Psoas muscle (tissue), 8 donors: ENCODE data around the gene MYO1E. TPM values are rescaled to one million over a fixed set of nuclear protein-coding genes. Genes with fewer than 3 reads are reported as not detected.

Experiments
- ATAC-seq, 4 donors: fragments of 200-7000 bp; cut with Tn5 transposase; one replicate each; pipeline ENCODE4 v1.9.1; 2020; ENCODE audit warnings: moderate library complexity in 3 of 4, mild to moderate bottlenecking in 2 of 4
- DNase-seq, 2 donors: peaks; one replicate each; pipeline ENCODE4 v3.0.0-alpha.2; 2020
- H3K27ac ChIP-seq: fragments of 200-600 bp; one replicate; pipeline ENCODE4 v1.8.0; 2022
- H3K27me3 ChIP-seq, 3 donors: fragments of 200-600 bp in 1 of 3; one replicate each; pipeline versions ENCODE4 v1.6.1 to v1.8.0; 2013 to 2022; ENCODE audit warnings: low read length in 2 of 3, mild to moderate bottlenecking in 2 of 3, moderate library complexity in 1 of 3; ENCODE audit not compliant: insufficient read depth in 3 of 3
- H3K36me3 ChIP-seq, 2 donors: fragments of 200-600 bp in 1 of 2; one replicate each; pipeline versions ENCODE4 v1.6.1 to v1.8.0; 2013 to 2022; ENCODE audit warnings: low read depth in 1 of 2, mild to moderate bottlenecking in 1 of 2, moderate library complexity in 1 of 2; ENCODE audit not compliant: insufficient read depth in 1 of 2
- H3K4me1 ChIP-seq: fragments of 200-600 bp; one replicate; pipeline ENCODE4 v1.8.0; 2022
- H3K4me3 ChIP-seq: fragments of 200-600 bp; one replicate; pipeline ENCODE4 v1.8.0; 2022; ENCODE audit warnings: mild to moderate bottlenecking
- H3K9me3 ChIP-seq: fragments of 200-600 bp; one replicate; pipeline ENCODE4 v1.8.0; 2022
- WGBS, 3 donors: extraction: QIAGEN DNeasy Blood & Tissue Kit; methylation state at CpG; one replicate each; pipeline versions ENCODE4 v1.1.6 to v1.1.7; 2013; 5-methylcytosine and 5-hydroxymethylcytosine counted together
- intact Hi-C, 2 donors: fragments of 100-400 bp; cut with DNase I; formaldehyde crosslinking; loops; one replicate each; pipeline versions ENCODE4 v1.11.0 to v1.14.2; 2022
- polyA plus RNA-seq, 3 donors: library from polyadenylated mRNA; stranded (reverse); fragments of 200-250 nt; gene quantifications; one replicate each; pipeline ENCODE4 v1.2.3, GENCODE V29; 2013
- total RNA-seq, 4 donors: library from RNA; stranded (reverse); fragmentation: NEBNext Ultra II Directional in 2 of 4; extraction: Animal tissue kit (Norgen Biotek cat#: 25700) in 2 of 4; gene quantifications; one replicate each; pipeline versions ENCODE4 v1.2.1 to v1.2.4, GENCODE V29; 2021 to 2023
- TF ChIP-seq, protein P1 (sequence below): fragments of 200-600 bp; IDR thresholded peaks from one replicate; pipeline ENCODE4 v1.8.0; 2022; ENCODE audit warnings: antibody characterized with exemption
- donor health status: healthy with polysubstance abuse.
- donor health status: DM: no; HTN: no; CAD: no; lungs with moderate emphysema.
- donor health status: Bipolar disorder and iron deficiency.
- donor health status: healthy.
- donor health status: DM: yes; HTN: yes; CAD: no.
- donor health status: DM: no; HTN: no; CAD: no.
- donor health status: DM: no; HTN: no; CAD: no.
- donor health status: DM: yes; HTN: yes; CAD: no.

Gene MYO1E
- total and polyA plus RNA-seq, 7 donors, result 10.0 to 53.7 (median 26.3) TPM

DNA sequence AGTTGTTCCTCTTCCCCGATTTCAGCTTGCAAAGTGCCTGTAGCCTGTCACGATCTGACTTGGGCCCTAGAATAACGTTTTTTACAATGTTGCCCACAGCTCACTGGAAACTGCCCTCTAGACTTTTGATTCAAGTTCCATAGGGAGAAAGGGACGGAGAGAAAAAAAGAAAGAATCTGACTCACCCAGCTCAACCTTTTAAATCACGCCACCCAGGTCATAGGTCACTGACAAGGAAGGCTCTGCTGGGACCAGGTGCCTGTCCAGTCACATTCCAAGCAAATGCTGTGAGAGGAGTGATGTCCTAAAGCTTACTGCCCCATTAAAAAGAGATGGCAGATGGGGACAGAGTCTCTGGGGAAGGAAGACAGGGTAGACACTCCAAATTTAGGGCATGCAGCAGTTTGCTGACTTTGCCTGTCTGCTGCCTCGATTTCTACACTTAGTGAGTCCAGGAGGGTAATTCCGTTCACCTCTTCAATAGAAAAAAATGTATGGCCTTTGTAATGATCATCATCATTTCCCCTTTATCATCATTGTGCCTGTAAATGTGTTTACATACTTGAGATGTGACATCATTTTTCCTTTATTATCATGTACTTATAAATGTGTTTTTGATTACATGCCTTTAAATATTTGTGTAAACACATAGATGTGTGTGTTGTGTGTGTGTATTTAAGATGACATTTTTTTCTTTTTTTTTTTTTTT, 8.4 kb upstream of the MYO1E start:
- ATAC-seq (no peak), DNase-seq (no peak)
- WGBS, 3 donors, result 66 to 70% (median 66%) methylated on average over 7 of the region's 7 CpGs
- H3K36me3 ChIP-seq, result no peaks in the 10 kb centered on the region
- no peaks in the 10 kb centered on the region for H3K27me3 ChIP-seq
- intact Hi-C loops, result loop anchor here in 1 of 2 donors (1.0 kb wide), 1 partner anchor 35 kb away; no protein-coding TSS in a partner anchor
- no peak overlapping the region for H3K4me3 ChIP-seq
- no peaks in the 10 kb centered on the region for H3K9me3 ChIP-seq
- no peaks in the 10 kb centered on the region for H3K4me1 ChIP-seq
- H3K27ac ChIP-seq, result no peak overlapping the region
- TF ChIP-seq, protein P1, sequence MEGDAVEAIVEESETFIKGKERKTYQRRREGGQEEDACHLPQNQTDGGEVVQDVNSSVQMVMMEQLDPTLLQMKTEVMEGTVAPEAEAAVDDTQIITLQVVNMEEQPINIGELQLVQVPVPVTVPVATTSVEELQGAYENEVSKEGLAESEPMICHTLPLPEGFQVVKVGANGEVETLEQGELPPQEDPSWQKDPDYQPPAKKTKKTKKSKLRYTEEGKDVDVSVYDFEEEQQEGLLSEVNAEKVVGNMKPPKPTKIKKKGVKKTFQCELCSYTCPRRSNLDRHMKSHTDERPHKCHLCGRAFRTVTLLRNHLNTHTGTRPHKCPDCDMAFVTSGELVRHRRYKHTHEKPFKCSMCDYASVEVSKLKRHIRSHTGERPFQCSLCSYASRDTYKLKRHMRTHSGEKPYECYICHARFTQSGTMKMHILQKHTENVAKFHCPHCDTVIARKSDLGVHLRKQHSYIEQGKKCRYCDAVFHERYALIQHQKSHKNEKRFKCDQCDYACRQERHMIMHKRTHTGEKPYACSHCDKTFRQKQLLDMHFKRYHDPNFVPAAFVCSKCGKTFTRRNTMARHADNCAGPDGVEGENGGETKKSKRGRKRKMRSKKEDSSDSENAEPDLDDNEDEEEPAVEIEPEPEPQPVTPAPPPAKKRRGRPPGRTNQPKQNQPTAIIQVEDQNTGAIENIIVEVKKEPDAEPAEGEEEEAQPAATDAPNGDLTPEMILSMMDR, result no peak

DNA sequence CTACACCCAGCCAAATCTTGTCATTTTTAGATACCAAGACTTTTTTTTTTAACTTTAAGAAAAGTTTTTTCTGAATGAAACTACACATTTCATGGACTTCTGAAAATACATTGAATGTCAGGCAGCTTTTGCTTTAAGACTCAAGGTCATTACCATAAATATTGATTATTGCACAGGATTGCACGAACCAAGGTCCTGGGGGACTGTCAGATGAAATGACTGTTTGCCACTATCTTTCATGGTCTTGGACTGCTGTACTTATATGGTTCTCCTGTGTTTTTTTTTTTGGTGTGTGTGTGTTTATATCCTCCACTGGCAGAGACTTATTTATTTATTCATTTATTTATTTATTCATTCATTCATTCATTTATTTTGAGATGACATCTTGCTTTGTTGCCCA, 6.9 kb upstream of the MYO1E start:
- TF ChIP-seq, protein P1, result no peak
- intact Hi-C loops, result loop anchor here in 1 of 2 donors (10.0 kb wide), 1 partner anchor 135 kb away; no protein-coding TSS in a partner anchor
- H3K4me3 ChIP-seq, result no peak overlapping the region
- H3K27me3 ChIP-seq, result no peaks in the 10 kb centered on the region
- H3K36me3 ChIP-seq, result no peaks in the 10 kb centered on the region
- WGBS, 3 donors, result 78 to 91% (median 89%) methylated on average over 1 of the region's 1 CpG
- ATAC-seq (no peak), DNase-seq (no peak)
- no peaks in the 10 kb centered on the region for H3K4me1 ChIP-seq
- no peak overlapping the region for H3K27ac ChIP-seq
- H3K9me3 ChIP-seq, result no peaks in the 10 kb centered on the region

DNA sequence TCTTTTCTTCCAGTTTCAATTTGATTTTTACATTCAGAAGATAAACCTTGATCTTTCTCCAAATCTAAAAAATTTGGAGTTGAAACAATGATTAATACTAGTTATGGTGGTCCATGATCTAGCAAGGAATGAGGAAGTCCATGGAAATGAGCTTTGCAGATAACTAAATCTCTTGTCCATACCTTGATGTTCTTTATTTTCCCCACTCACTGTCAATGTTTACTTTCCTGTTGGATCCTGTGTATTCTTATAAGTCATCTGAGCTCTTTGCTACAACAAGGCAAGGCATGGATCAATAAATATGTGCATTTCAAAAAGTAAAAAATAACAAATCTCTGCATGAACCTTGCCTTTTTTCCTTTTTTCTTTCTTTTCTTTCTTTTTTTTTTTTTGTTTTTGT, 6.2 kb upstream of the MYO1E start:
- Histone ChIP-seq H3K27me3 (no peaks in the 10 kb centered on the region), H3K27ac (no peak overlapping the region), H3K36me3 (no peaks in the 10 kb centered on the region), H3K9me3 (no peaks in the 10 kb centered on the region), H3K4me3 (no peak overlapping the region), H3K4me1 (no peaks in the 10 kb centered on the region)
- DNase-seq (no peak), ATAC-seq (no peak)
- intact Hi-C loops, result loop anchor here in 1 of 2 donors (10.0 kb wide), 1 partner anchor 134 kb away; no protein-coding TSS in a partner anchor
- TF ChIP-seq, protein P1, result no peak

DNA sequence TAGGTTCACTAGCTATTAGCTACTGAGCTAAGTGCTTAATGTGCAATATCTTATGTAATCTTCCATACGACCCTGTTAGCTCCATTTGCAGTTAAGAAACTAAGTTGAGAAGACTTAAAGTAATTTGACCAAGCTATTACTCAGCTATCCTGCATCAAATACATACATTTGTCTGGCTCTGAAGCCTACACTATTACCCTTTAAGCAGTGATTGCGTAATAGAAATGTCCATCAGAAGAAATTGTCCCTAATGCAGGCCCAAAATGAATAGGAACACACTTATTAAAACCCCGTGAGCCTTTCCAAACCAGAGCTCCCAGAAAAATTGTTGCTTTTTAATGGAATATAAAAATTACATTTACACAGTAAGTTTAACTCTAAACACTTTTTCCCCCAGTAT, 5.3 kb upstream of the MYO1E start:
- H3K36me3 ChIP-seq, result no peaks in the 10 kb centered on the region
- WGBS, 3 donors, result 76 to 82% (median 78%) methylated on average over 3 of the region's 3 CpGs
- H3K4me3 ChIP-seq, result no peak overlapping the region
- peaks cover 6% of the 10 kb centered on the region for H3K4me1 ChIP-seq
- no peaks in the 10 kb centered on the region for H3K9me3 ChIP-seq
- no peak for DNase-seq
- no peaks in the 10 kb centered on the region for H3K27me3 ChIP-seq
- no peak for ATAC-seq
- intact Hi-C loops, result loop anchor here in 1 of 2 donors (10.0 kb wide), 1 partner anchor 133 kb away; no protein-coding TSS in a partner anchor
- no peak overlapping the region for H3K27ac ChIP-seq
- TF ChIP-seq, protein P1, result no peak
